ENCODE measurements around the gene HOXB8.

- TF ChIP-seq CTCF (IDR thresholded peaks at IDR 0.05) (no peak), POLR2A (IDR thresholded peaks at IDR 0.05) (no peak), POLR2AphosphoS5 (IDR thresholded peaks at IDR 0.05) (no peak)
These were observed 40.0 kb downstream of the HOXB8 start for GRCh38 chr17:48575066-48575582.

Measured in breast epithelium (tissue), 3 donors.